Femur (tissue), 1 donor: ENCODE results near the gene OPRD1.
A peak's percentile ranks its signal among the peaks of the same experiment; 100 is the strongest.
"Not testable (repeated sequence)": the region's sequence is repeated elsewhere in the genome, so short reads cannot be mapped to it uniquely, and the experiment has no call there.

Source experiments
- DNase-seq: peaks from one replicate; pipeline ENCODE4 v3.0.0-alpha.2; 2017

The OPRD1 gene

GRCh38 chr1:28803051-28803450 lies 8.9 kb upstream of the OPRD1 start:
- DNase-seq = no peak

- DNase-seq = no peak
Observed at GRCh38 chr1:28803662-28804061, 8.3 kb upstream of the OPRD1 start.

GRCh38 chr1:28804071-28804470 lies 7.9 kb upstream of the OPRD1 start:
- DNase-seq = no peak

GRCh38 chr1:28807046-28807445 lies 4.9 kb upstream of the OPRD1 start:
- DNase-seq = no peak

GRCh38 chr1:28807986-28808385 lies 4.0 kb upstream of the OPRD1 start:
- no peak for DNase-seq

GRCh38 chr1:28811369-28811765 lies 603 bp upstream of the OPRD1 start:
- no peak for DNase-seq

GRCh38 chr1:28812669-28813468 lies 899 bp downstream of the OPRD1 start:
- DNase-seq = peak; percentile 33

- no peak for DNase-seq
Observed at GRCh38 chr1:28813931-28814465, 2.0 kb downstream of the OPRD1 start.

- no peak for DNase-seq
Observed at GRCh38 chr1:28815533-28816185, 3.7 kb downstream of the OPRD1 start.

GRCh38 chr1:28817133-28817532 lies 5.2 kb downstream of the OPRD1 start:
- no peak for DNase-seq

GRCh38 chr1:28819020-28819419 lies 7.0 kb downstream of the OPRD1 start:
- no peak for DNase-seq

GRCh38 chr1:28822799-28823198 lies 10.8 kb downstream of the OPRD1 start:
- no peak for DNase-seq

- DNase-seq = not testable (repeated sequence)
Observed at GRCh38 chr1:28824061-28824460, 12.1 kb downstream of the OPRD1 start.

- not testable (repeated sequence) for DNase-seq
Observed at GRCh38 chr1:28828227-28828858, 16.4 kb downstream of the OPRD1 start.

- DNase-seq = no peak
Observed at GRCh38 chr1:28830814-28831213, 18.8 kb downstream of the OPRD1 start.

- no peak for DNase-seq
Observed at GRCh38 chr1:28832966-28833365, 21.0 kb downstream of the OPRD1 start.

- no peak for DNase-seq
Observed at GRCh38 chr1:28833381-28833780, 21.4 kb downstream of the OPRD1 start.

- DNase-seq = no peak
Observed at GRCh38 chr1:28835237-28835650, 23.3 kb downstream of the OPRD1 start.

GRCh38 chr1:28836421-28836956 lies 24.5 kb downstream of the OPRD1 start:
- no peak for DNase-seq

- DNase-seq = no peak
Observed at GRCh38 chr1:28840928-28841544, 29.1 kb downstream of the OPRD1 start.

GRCh38 chr1:28845786-28846543 lies 34.0 kb downstream of the OPRD1 start:
- no peak for DNase-seq

- not testable (repeated sequence) for DNase-seq
Observed at GRCh38 chr1:28847207-28847606, 35.2 kb downstream of the OPRD1 start.
